ENCODE results near the gene SLIT1. TPM values are rescaled to one million over a fixed set of nuclear protein-coding genes. Genes with fewer than 3 reads are reported as not detected.

SLIT1 gene
- total RNA-seq, 2 experiments from 2014 or later, result 0.13 to 1.0 TPM

DNA sequence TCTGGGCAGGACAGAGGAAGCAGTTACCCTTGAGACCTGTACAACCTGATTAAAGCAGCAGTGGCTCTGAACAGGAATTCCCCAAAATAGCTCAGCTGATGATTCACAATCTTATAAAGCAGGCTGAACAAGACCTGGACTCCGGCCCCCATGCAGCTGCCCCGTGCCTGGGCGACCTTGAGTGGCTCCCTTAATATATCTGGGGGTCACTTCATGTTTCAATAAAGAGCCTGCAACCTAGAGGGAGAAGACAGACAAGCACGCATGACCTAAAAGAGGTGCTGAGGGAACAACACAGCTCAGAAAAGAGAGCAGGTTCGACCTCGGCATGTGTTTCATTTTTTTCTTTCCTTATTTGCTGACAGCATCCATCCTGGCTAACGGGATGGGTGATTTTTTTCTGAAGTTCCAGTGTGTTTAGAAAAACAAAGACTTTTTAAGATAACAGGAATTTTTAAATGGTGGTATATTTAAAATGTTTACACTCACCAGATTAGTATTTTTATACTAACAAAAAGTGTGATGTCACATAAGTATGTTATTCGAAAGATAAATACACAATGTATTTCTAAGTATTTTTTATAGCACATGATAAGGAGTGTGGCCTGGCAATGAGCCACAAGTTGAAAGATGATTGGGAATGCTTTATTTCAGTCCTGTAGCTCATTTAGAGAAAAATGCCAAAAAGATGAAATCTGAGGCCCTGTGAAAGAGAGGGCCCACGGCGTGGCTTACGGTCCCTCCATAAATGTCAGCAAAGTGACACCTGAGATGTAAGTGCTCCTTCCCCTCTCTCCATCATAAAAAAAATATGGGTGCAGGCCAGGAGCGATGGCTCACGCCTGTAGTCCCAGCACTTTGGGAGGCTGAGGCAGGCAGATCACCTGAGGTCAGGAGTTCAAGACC, 161.3 kb downstream of the SLIT1 start:
- BruUV-seq (replicated peaks), result no TSS peak
- no peaks in the 10 kb centered on the region for H3K9me3 ChIP-seq (ENCODE audit: low read length)
- H3K4me2 ChIP-seq (ENCODE audit: low read length), result peak overlapping the region; percentile 61
- H4K20me1 ChIP-seq (ENCODE audit: insufficient read depth, low read length), result no peaks in the 10 kb centered on the region
- H3K4me3 ChIP-seq (ENCODE audit: low read depth, low read length, poor library complexity, severe bottlenecking), result peak overlapping the region; percentile 29
- CTCF ChIA-PET (ENCODE audit: unreplicated experiment), result interaction anchor here (0.6 to 2.7 kb wide), 4 partner anchors 8 to 38 kb away, joined by 3 to 7 read pairs (median 4); no protein-coding TSS in a partner anchor
- TF ChIP-seq EZH2phosphoT487 (IDR thresholded peaks at IDR 0.05; ENCODE audit: borderline replicate concordance, low read depth, low read length), result no peak
- TF ChIP-seq, protein P1, sequence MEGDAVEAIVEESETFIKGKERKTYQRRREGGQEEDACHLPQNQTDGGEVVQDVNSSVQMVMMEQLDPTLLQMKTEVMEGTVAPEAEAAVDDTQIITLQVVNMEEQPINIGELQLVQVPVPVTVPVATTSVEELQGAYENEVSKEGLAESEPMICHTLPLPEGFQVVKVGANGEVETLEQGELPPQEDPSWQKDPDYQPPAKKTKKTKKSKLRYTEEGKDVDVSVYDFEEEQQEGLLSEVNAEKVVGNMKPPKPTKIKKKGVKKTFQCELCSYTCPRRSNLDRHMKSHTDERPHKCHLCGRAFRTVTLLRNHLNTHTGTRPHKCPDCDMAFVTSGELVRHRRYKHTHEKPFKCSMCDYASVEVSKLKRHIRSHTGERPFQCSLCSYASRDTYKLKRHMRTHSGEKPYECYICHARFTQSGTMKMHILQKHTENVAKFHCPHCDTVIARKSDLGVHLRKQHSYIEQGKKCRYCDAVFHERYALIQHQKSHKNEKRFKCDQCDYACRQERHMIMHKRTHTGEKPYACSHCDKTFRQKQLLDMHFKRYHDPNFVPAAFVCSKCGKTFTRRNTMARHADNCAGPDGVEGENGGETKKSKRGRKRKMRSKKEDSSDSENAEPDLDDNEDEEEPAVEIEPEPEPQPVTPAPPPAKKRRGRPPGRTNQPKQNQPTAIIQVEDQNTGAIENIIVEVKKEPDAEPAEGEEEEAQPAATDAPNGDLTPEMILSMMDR (conservative IDR thresholded peaks at IDR 0.05; ENCODE audit: low read length), result no peak
- POLR2A ChIA-PET, result interaction anchor here (0.7 to 2.3 kb wide), 5 partner anchors 8 to 304 kb away, joined by 3 to 8 read pairs (median 4); no protein-coding TSS in a partner anchor
- peak overlapping the region; percentile 87 for H2AFZ ChIP-seq (ENCODE audit: low read length)
- peaks cover 55% of the 10 kb centered on the region for H3K4me1 ChIP-seq (ENCODE audit: insufficient read depth, low read length, poor library complexity, severe bottlenecking)
- H3K9me2 ChIP-seq (ENCODE audit: insufficient read depth, low read length), result no peaks in the 10 kb centered on the region
- H3K79me2 ChIP-seq (ENCODE audit: insufficient read depth, low read depth, low read length), result no peaks in the 10 kb centered on the region
- H3K36me3 ChIP-seq (ENCODE audit: insufficient read depth, low read length), result no peaks in the 10 kb centered on the region
- intact Hi-C loops (cut with micrococcal nuclease; ENCODE audit: unreplicated experiment), result loop anchor here (1.0 to 10.0 kb wide), 4 partner anchors 114 to 630 kb away; partner anchors contain the start of gene LCOR
- DNase-seq (ENCODE audit: low spot score), result peak; percentile 59
- H3K27ac ChIP-seq (ENCODE audit: low read depth, low read length, poor library complexity, severe bottlenecking), result peak overlapping the region; percentile 49

DNA sequence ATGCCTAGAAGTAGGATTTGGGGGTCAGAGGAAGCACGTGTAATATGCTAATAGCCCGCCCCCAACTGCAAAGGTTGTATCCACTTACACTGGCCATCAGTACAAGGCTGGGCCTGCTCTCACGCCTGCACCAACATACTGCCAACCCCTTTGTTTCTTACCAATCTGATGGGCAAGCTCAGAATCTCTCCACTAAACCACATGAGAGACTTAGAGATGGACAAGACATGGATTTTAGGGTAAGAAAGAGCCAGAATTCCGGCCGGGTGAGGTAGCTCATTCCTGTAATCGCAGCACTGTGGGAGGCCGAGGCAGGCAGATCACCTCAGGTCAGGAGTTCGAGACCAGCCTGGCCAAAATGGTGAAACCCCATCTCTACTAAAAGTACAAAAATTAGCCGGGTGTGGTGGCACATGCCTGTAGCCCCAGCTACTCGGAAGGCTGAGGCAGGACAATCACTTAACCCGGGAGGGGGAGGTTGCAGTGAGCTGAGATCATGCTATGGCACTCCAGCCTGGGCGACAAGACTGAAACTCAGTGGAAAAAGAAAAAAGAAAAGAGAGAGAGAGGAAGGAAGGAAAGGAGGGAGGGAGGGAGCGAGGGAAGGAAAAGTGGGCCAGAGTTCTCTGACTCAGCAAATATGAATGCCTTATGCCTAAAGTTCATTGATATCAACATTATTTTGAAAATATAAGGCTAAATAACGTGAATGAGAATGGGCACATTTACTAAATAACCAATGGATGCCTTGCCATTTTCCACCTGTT, 162.2 kb downstream of the SLIT1 start:
- Histone ChIP-seq H3K36me3 (ENCODE audit: insufficient read depth, low read length) (no peaks in the 10 kb centered on the region), H3K79me2 (ENCODE audit: insufficient read depth, low read depth, low read length) (no peaks in the 10 kb centered on the region), H3K27ac (ENCODE audit: low read depth, low read length, poor library complexity, severe bottlenecking) (peak overlapping the region; percentile 49), H3K4me2 (ENCODE audit: low read length) (peak overlapping the region; percentile 61), H3K4me3 (ENCODE audit: low read depth, low read length, poor library complexity, severe bottlenecking) (peak overlapping the region; percentile 29), H3K4me1 (ENCODE audit: insufficient read depth, low read length, poor library complexity, severe bottlenecking) (peaks cover 56% of the 10 kb centered on the region), H4K20me1 (ENCODE audit: insufficient read depth, low read length) (no peaks in the 10 kb centered on the region), H3K9me3 (ENCODE audit: low read length) (no peaks in the 10 kb centered on the region), H3K9me2 (ENCODE audit: insufficient read depth, low read length) (no peaks in the 10 kb centered on the region), H2AFZ (ENCODE audit: low read length) (peak overlapping the region; percentile 87; the same call in 1 of the 2 replicates)
- TF ChIP-seq, protein P1 (conservative IDR thresholded peaks at IDR 0.05; ENCODE audit: low read length), result no peak
- TF ChIP-seq EZH2phosphoT487 (IDR thresholded peaks at IDR 0.05; ENCODE audit: borderline replicate concordance, low read depth, low read length), result no peak
- POLR2A ChIA-PET, result interaction anchor here (1.0 to 2.3 kb wide), 3 partner anchors 46 to 259 kb away, joined by 3 to 8 read pairs (median 3); no protein-coding TSS in a partner anchor
- DNase-seq (ENCODE audit: low spot score), result no peak
- CTCF ChIA-PET (ENCODE audit: unreplicated experiment), result interaction anchor here (2.7 kb wide), 1 partner anchor 13 kb away, joined by 7 read pairs; no protein-coding TSS in a partner anchor
- no TSS peak for BruUV-seq (replicated peaks)
- intact Hi-C loops (cut with micrococcal nuclease; ENCODE audit: unreplicated experiment), result loop anchor here (5.0 to 10.0 kb wide), 2 partner anchors 191 to 629 kb away; partner anchors contain the start of gene LCOR
